Activated T-cell treated with anti-CD3 and anti-CD28 coated beads for 4 hours (primary cell): Measurements from ENCODE around the gene ATG9B.
"Not testable (repeated sequence)": the region's sequence is repeated elsewhere in the genome, so short reads cannot be mapped to it uniquely, and the experiment has no call there.

Source experiments
- DNase-seq: peaks from one replicate; pipeline ENCODE4 v3.0.0-alpha.2; 2020

ATG9B gene

GRCh38 chr7:151014950-151015349, 9.3 kb downstream of the ATG9B start:
- no peak for DNase-seq

GRCh38 chr7:151013733-151014497, 10.4 kb downstream of the ATG9B start:
- peak; percentile 61 for DNase-seq

DNA sequence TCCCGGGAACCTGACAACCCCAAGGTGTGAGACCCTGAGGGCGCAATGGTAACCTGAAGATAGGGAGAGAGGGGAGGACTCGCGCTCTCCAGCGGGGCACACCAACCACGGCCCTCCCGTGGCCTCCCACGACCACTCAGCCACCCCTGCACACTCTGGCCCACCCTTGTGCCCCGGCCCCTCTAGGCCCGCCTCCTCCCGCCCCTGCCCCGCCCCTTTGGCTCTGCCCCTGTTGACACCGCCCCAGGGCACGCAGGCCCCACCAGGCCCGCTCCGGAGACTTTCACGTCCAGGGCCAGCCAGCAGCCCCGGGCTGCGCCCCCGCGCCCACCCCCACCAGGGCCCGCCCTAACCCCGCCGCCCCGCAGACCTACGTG, 10.9 kb downstream of the ATG9B start:
- DNase-seq = no peak

GRCh38 chr7:151012911-151013347, 11.4 kb downstream of the ATG9B start:
- no peak for DNase-seq

- DNase-seq = no peak
Observed at GRCh38 chr7:151012031-151012692, 12.1 kb downstream of the ATG9B start.

DNA sequence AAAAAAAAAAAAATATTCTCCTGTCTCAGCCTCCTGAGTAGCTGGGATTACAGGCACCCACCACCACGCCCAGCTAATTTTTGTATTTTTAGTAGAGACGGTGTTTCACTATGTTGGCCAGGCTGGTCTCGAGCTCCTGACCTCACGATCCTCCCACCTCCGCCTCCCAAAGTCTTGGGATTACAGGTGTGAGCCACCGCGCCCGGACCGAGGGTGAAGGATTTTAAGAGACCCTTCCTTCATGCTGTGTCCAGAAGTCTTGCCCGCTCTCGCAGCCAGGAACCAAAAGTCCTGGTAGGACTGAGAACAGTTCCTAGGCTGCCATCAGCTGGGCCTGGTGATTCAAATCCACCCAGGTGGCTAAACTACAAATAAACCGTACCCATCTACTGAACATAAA, 12.7 kb downstream of the ATG9B start:
- DNase-seq = not testable (repeated sequence)

DNA sequence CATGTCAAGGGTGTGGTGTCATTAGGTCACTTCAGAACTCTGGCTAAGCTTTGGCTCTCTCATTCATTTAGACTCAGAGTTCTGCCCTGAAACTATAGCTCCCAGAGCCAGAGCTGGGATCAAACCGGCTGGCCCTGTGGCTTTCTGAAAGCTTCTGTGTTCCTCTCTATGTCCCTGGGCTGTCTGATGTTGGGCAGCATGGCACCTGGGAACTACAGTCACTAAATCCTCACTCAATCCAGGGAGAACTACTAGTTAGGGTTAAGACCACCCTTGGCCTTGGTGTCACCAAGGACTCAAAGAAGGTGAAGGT, 13.2 kb downstream of the ATG9B start:
- DNase-seq = no peak

- DNase-seq = no peak
Observed at GRCh38 chr7:151010307-151011096, 13.8 kb downstream of the ATG9B start.

- no peak for DNase-seq
Observed at GRCh38 chr7:151010037-151010306, 14.3 kb downstream of the ATG9B start.

GRCh38 chr7:151009327-151010036, 14.8 kb downstream of the ATG9B start:
- DNase-seq = no peak

GRCh38 chr7:151008511-151009323, 15.6 kb downstream of the ATG9B start:
- DNase-seq = peak; percentile 70

GRCh38 chr7:151008143-151008510, 16.2 kb downstream of the ATG9B start:
- DNase-seq = no peak

DNA sequence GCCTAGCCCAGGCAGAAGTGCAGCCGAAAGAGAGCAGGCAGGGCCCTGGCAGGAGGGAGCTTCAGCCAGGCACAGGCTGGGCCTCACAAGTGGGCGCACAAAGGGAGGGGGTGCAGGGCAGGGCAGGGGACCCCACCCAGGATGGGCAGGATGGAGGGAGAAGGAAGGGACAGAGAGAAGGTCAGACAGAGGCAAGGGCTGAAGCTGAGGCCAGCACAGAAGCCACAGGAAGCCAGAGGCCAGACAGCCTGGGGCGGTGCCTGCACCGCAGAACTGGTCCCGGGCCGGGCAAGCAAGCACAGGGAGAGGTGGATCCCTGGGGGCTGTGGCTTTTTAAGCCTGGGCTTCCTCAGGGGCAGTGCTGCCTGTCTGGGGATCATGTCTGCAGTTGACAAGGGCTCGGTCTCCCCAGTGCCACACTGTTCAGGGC, 16.8 kb downstream of the ATG9B start:
- DNase-seq = no peak

DNA sequence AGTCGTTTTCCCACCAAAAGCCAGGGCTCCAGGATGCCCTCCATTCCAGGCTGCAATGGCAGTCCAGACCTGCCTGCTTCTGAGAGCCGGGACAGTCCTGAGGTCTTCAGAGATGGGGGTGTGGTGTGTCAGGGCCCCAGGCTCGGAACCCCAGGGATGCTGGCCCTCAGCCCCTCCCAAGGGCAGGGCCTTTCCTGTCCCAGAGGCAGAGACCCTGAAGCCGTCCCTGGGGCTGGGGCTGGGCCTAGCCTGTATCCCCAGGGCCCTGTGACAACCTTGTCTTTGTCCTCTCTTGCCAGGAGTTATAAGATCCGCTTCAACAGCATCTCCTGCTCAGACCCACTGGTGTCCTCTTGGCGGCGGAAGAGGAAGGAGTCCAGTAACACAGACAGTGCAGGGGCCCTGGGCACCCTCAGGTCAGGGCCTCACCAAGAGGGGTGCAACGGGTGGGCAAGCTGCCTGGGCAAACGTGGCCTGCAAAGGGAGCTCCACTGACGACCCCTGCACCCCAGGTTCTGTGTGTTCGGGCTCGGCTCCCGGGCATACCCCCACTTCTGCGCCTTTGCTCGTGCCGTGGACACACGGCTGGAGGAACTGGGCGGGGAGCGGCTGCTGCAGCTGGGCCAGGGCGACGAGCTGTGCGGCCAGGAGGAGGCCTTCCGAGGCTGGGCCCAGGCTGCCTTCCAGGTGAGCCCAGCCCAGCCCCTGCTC, 17.5 kb downstream of the ATG9B start:
- no peak for DNase-seq

- DNase-seq = no peak
Observed at GRCh38 chr7:151005566-151005965, 18.7 kb downstream of the ATG9B start.

DNA sequence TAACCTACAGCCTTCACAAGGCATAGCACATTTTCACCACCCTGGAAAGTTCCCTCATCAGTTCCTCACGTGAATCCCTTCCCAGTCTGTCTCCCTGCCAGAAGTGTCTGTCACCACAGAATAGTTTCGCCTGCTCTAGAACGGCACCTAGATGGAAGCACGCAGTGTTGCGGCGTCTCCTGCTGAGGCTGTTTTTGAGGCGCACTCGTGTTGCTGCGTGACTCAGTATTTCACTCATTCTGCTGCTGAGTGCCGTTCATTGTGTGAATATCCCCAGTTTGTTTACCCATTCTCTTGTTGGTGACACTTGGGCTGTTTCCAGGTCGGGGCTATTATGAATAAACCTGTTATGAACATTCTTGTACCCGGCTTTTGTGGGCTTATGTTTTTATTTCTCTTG, 20.7 kb downstream of the ATG9B start:
- DNase-seq = no peak

- no peak for DNase-seq
Observed at GRCh38 chr7:151001546-151001945, 22.7 kb downstream of the ATG9B start.

DNA sequence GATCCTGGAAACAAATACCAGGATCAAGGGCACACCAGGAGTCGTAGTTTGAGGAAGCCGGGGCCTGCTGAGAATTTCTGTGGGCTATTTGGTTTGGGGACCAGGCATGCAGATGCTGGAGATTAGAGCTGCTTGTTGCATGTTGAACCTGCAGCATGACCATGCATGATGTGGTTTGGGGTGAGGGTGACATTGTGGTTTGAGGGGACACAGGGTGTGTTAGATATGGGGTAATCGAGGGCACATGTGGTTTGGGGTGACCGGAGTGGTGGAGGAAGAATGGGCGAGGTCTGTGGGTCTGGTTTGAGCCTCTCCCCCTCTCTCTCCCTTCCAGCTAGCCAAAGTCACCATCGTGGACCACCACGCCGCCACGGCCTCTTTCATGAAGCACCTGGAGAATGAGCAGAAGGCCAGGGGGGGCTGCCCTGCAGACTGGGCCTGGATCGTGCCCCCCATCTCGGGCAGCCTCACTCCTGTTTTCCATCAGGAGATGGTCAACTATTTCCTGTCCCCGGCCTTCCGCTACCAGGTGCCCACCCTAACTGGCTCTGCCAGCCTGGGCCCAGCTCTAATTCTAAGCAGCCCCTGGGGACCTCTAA, 23.3 kb downstream of the ATG9B start:
- DNase-seq = no peak

GRCh38 chr7:150999497-151000230, 24.6 kb downstream of the ATG9B start:
- no peak for DNase-seq

DNA sequence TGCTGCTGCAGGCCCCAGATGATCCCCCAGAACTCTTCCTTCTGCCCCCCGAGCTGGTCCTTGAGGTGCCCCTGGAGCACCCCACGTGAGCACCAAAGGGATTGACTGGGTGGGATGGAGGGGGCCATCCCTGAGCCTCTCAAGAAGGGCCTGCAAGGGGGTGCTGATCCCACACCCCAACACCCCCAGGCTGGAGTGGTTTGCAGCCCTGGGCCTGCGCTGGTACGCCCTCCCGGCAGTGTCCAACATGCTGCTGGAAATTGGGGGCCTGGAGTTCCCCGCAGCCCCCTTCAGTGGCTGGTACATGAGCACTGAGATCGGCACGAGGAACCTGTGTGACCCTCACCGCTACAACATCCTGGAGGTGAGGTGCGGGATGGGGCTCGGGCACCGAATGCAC, 25.3 kb downstream of the ATG9B start:
- DNase-seq = no peak

DNA sequence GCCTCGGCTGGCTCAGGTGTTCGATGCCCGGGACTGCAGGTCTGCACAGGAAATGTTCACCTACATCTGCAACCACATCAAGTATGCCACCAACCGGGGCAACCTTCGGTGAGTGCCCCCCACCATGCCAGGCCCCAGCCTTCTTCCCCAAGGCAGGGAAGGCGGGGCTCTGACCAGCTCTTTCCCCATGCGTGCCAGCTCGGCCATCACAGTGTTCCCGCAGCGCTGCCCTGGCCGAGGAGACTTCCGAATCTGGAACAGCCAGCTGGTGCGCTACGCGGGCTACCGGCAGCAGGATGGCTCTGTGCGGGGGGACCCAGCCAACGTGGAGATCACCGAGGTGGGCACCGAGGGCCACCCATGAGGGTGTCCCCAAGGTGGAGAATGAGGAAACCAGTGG, 26.0 kb downstream of the ATG9B start:
- DNase-seq = no peak
